Transverse colon (tissue), 4 donors: ENCODE data around the gene LEP. TPM values are rescaled to one million over a fixed set of nuclear protein-coding genes. Genes with fewer than 3 reads are reported as not detected.

Experiments used
- DNase-seq: peaks from one replicate; pipeline ENCODE4 v3.0.0-alpha.2; 2019
- H3K27ac ChIP-seq, 4 donors: fragments of 200-600 bp; sonication (generic); 2 replicates each; pipeline ENCODE4 v1.5.1; 2016 to 2018; ENCODE audit warnings: inconsistent platforms in 4 of 4
- H3K27me3 ChIP-seq: fragments of 200-600 bp; sonication (generic); 2 replicates; pipeline ENCODE4 v1.5.1; 2017; ENCODE audit warnings: inconsistent platforms
- H3K36me3 ChIP-seq, 4 donors: fragments of 200-600 bp; sonication (generic); 2 replicates each; pipeline ENCODE4 v1.5.1; 2017 to 2019; ENCODE audit warnings: inconsistent platforms in 4 of 4
- H3K4me1 ChIP-seq, 4 donors: fragments of 200-600 bp; sonication (generic); 2 replicates each; pipeline ENCODE4 v1.5.1; 2017 to 2020; ENCODE audit warnings: inconsistent platforms in 4 of 4
- H3K4me3 ChIP-seq, 4 donors: fragments of 200-600 bp; sonication (generic); 1 replicate in 1 of 4; 2 replicates in 3 of 4; pipeline versions ENCODE4 v1.5.1 to v1.6.1; 2017 to 2019; ENCODE audit warnings: inconsistent platforms in 4 of 4
- H3K9me3 ChIP-seq, 2 donors: fragments of 200-600 bp; sonication (generic); 2 replicates each; pipeline ENCODE4 v1.5.1; 2017 to 2019; ENCODE audit warnings: inconsistent platforms in 2 of 2
- CTCF ChIP-seq, 5 experiments: fragments of 200-600 bp in 3 of 5; fragments of 450-650 bp in 2 of 5; sonication (generic) in 3 of 5; IDR thresholded peaks; 1 replicate in 2 of 5; 2 replicates in 3 of 5; pipeline ENCODE4 v1.5.1; 2016 to 2017; ENCODE audit warnings: antibody characterized with exemption in 5 of 5, inconsistent platforms in 3 of 5, mild to moderate bottlenecking in 2 of 5, moderate library complexity in 1 of 5
- EP300 ChIP-seq: sonication (generic); formaldehyde crosslinking; IDR thresholded peaks from one replicate; pipeline ENCODE4 v1.6.1; 2017; ENCODE audit warnings: antibody characterized with exemption, low read depth
- POLR2A ChIP-seq: fragments of 450-650 bp; IDR thresholded peaks from one replicate; pipeline ENCODE4 v1.6.1; 2016; ENCODE audit warnings: antibody characterized with exemption, mild to moderate bottlenecking, moderate library complexity
- POLR2AphosphoS5 ChIP-seq, 3 donors: sonication (generic); formaldehyde crosslinking; IDR thresholded peaks; one replicate each; pipeline ENCODE4 v1.6.1; 2016; ENCODE audit warnings: antibody characterized with exemption in 3 of 3
- WGBS, 2 donors: methylation state at CpG; one replicate each; pipeline ENCODE4 v1.1.5; 2018; ENCODE audit warnings: low coverage in 1 of 2; 5-methylcytosine and 5-hydroxymethylcytosine counted together
- in situ Hi-C, 4 donors: fragments of 200-750 bp; cut with MboI; loops; one replicate each; pipeline versions ENCODE4 v1.15.0 to v1.15.1; 2017; ENCODE audit warnings: low sequenced_read_pairs in 3 of 4, low pct_ligation_motif_present in 1 of 4, low pct_unique_long_range_greater_than_20kb in 1 of 4
- intact Hi-C: fragments of 100-400 bp; cut with DNase I; formaldehyde crosslinking; loops from one replicate; pipeline ENCODE4 v1.15.1; 2023; ENCODE audit warnings: low total_unique reads
- total RNA-seq, 4 donors: library from RNA; depleted of rRNA; stranded (reverse); fragments of >200 nt; gene quantifications; one replicate each; pipeline ENCODE4 v1.1.0, GENCODE V29; 2016

Gene LEP
- total RNA-seq, 4 donors from 2014 or later: 1.1 to 10.8 TPM; not detected in 2

DNA sequence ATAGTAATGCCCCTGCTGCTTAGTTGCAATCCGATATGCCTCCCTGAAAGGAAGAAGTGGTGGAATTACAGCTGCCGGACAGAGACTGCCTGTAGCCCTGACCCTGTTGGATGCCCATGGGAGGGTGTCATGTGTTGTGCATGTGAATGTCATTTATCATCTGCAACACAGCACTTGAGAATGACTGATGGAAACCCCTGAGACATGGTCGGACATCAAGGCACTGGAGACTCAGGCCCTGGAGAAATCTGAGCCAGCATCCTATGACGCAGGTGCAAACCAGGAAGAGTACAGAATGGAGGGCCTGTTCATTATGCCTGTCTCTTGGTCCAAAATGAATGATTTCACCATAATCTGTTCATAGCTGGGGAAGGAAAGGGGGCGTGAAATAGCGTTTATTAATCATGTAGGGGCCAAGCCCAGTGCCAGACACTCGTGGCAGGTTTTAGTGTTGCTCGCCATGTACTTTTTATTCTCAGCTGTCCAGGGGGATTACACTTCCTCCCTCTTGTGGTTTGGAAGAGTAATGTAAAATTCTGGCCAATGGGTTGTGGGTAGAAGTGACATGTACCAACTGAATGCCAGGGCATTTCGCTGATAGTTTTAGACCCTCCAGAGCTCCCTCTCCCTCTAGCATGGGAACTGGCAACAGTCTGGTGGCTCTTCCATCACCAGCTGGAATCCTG lies 23.0 kb upstream of the LEP start:
- no peak for DNase-seq
- Histone ChIP-seq H3K4me1 (no peaks in the 10 kb centered on the region), H3K36me3 (no peaks in the 10 kb centered on the region), H3K27me3 (peaks cover 9% of the 10 kb centered on the region), H3K27ac (no peak overlapping the region), H3K4me3 (no peak overlapping the region), H3K9me3 (no peaks in the 10 kb centered on the region)
- intact Hi-C loops (no loop called here), in situ Hi-C loops (loop anchor here in 1 of 4 donors (10.0 kb wide), 1 partner anchor 513 kb away; no protein-coding TSS in a partner anchor)
- 77 to 81% methylated on average over 5 to 9 of the region's 9 CpGs for WGBS, 2 donors
- TF ChIP-seq POLR2AphosphoS5 (IDR thresholded peaks at IDR 0.05) (no peak), CTCF (IDR thresholded peaks at IDR 0.05) (peak in 1 of 5 experiments; percentile 5)

GRCh38 chr7:128219636-128220035 lies 21.4 kb upstream of the LEP start:
- Histone ChIP-seq H3K9me3 (no peaks in the 10 kb centered on the region), H3K36me3 (no peaks in the 10 kb centered on the region), H3K4me3 (no peak overlapping the region), H3K27ac (no peak overlapping the region), H3K4me1 (no peaks in the 10 kb centered on the region), H3K27me3 (peaks cover 9% of the 10 kb centered on the region)
- no peak for TF ChIP-seq CTCF (IDR thresholded peaks at IDR 0.05)
- TF ChIP-seq EP300: no peak
- no peak for TF ChIP-seq POLR2AphosphoS5 (IDR thresholded peaks at IDR 0.05)
- TF ChIP-seq POLR2A: no peak
- intact Hi-C loops (no loop called here), in situ Hi-C loops (loop anchor here in 1 of 4 donors (10.0 kb wide), 1 partner anchor 515 kb away; no protein-coding TSS in a partner anchor)
- 70% methylated on average over 2 of the region's 2 CpGs; no CpG with 5 or more reads in 1 of the 2 donors for WGBS, 2 donors
- no peak for DNase-seq

DNA sequence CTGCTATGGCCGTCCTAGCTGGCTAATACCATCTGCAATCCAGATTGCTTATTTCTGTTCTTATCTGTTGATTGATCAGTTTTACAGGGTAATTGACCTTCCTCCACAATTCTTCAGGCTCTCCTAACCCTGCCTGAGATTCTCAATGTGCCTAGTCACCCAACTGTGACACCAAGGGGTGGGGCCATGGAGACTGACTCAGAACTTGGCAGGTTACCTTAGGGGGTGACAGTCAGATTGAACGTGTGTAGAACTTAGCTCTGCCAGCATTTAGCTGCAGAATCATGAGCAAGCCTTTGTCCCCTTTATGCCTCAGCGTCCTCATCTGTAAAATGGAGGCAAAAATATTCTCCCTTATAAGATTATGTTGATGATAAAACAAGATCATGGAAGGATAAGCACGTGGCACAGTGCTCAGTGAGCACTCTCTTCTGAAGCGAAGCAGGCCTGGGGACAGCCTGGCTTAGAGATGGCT lies 19.1 kb upstream of the LEP start:
- peaks cover 9% of the 10 kb centered on the region for H3K27me3 ChIP-seq
- no peak overlapping the region for H3K27ac ChIP-seq
- no peaks in the 10 kb centered on the region for H3K9me3 ChIP-seq
- in situ Hi-C loops (no loop called here), intact Hi-C loops (no loop called here)
- 58 to 70% methylated on average over 4 to 5 of the region's 5 CpGs for WGBS, 2 donors
- H3K4me1 ChIP-seq: no peaks in the 10 kb centered on the region
- H3K4me3 ChIP-seq: no peak overlapping the region
- no peak for DNase-seq
- TF ChIP-seq POLR2AphosphoS5 (IDR thresholded peaks at IDR 0.05) (no peak), EP300 (no peak), CTCF (IDR thresholded peaks at IDR 0.05) (no peak), POLR2A (no peak)
- no peaks in the 10 kb centered on the region for H3K36me3 ChIP-seq

GRCh38 chr7:128226132-128226980 lies 14.7 kb upstream of the LEP start:
- WGBS, 2 donors: 79 to 93% methylated on average over 2 of the region's 2 CpGs
- in situ Hi-C loops: no loop called here
- Histone ChIP-seq H3K27me3 (no peaks in the 10 kb centered on the region), H3K4me1 (no peaks in the 10 kb centered on the region), H3K4me3 (no peak overlapping the region), H3K36me3 (no peaks in the 10 kb centered on the region), H3K9me3 (no peaks in the 10 kb centered on the region), H3K27ac (no peak overlapping the region)
- TF ChIP-seq CTCF (IDR thresholded peaks at IDR 0.05) (no peak), POLR2A (no peak), POLR2AphosphoS5 (IDR thresholded peaks at IDR 0.05) (no peak), EP300 (no peak)
- intact Hi-C loops: no loop called here
- DNase-seq: no peak
